IPS-18c (cell line): ENCODE measurements around the gene LCE1E.

Experiments used
- H3K4me3 ChIP-seq: 2 replicates; pipeline ENCODE4 v1.7.0; 2013; ENCODE audit warnings: low read depth, mild to moderate bottlenecking, low read length, moderate library complexity; ENCODE audit not compliant: insufficient read depth
- H3K9me3 ChIP-seq: one replicate; pipeline ENCODE4 v1.6.1; 2013; ENCODE audit warnings: mild to moderate bottlenecking, low read length, moderate library complexity; ENCODE audit not compliant: control insufficient read depth, insufficient read depth

Gene LCE1E

GRCh38 chr1:152768847-152769533, 17.1 kb upstream of the LCE1E start:
- Histone ChIP-seq H3K9me3 (peaks cover 14% of the 10 kb centered on the region), H3K4me3 (no peak overlapping the region)

- H3K4me3 ChIP-seq: no peak overlapping the region
- H3K9me3 ChIP-seq: peaks cover 11% of the 10 kb centered on the region
Observed at GRCh38 chr1:152770411-152770810, 15.6 kb upstream of the LCE1E start.

- H3K4me3 ChIP-seq: no peak within 1 kb of the TSS
- H3K9me3 ChIP-seq: peaks cover 8% of the 10 kb centered on the region
Observed at GRCh38 chr1:152774875-152775274, 11.2 kb upstream of the LCE1E start, which contains the start of gene LCE1F. TSS of gene LCE1F (plus strand) at chr1:152775140. CDS start at chr1:152776372, 1,232 bp downstream.

- H3K4me3 ChIP-seq: no peak overlapping the region
- peaks cover 8% of the 10 kb centered on the region for H3K9me3 ChIP-seq
Observed at GRCh38 chr1:152776361-152776760, 9.7 kb upstream of the LCE1E start.

GRCh38 chr1:152777510-152778137, 8.4 kb upstream of the LCE1E start:
- H3K9me3 ChIP-seq: peaks cover 8% of the 10 kb centered on the region

GRCh38 chr1:152783095-152783494, 3.0 kb upstream of the LCE1E start:
- Histone ChIP-seq H3K9me3 (peaks cover 9% of the 10 kb centered on the region), H3K4me3 (no peak overlapping the region)

More at GRCh38 chr1:152777510-152778137, 8.4 kb upstream of the LCE1E start:
- H3K4me3 ChIP-seq: no peak overlapping the region

GRCh38 chr1:152795686-152796085, 9.6 kb downstream of the LCE1E start:
- H3K4me3 ChIP-seq: no peak overlapping the region
- no peaks in the 10 kb centered on the region for H3K9me3 ChIP-seq

- Histone ChIP-seq H3K9me3 (no peaks in the 10 kb centered on the region), H3K4me3 (no peak within 1 kb of the TSS)
Observed at GRCh38 chr1:152796421-152796820, 10.4 kb downstream of the LCE1E start, which contains the start of gene LCE1D. TSS of gene LCE1D (plus strand) at chr1:152796721. CDS start at chr1:152797795, 1,074 bp downstream.

GRCh38 chr1:152801333-152801732, 15.3 kb downstream of the LCE1E start:
- peaks cover 3% of the 10 kb centered on the region for H3K9me3 ChIP-seq

GRCh38 chr1:152806576-152806975, 20.5 kb downstream of the LCE1E start, which contains the start of gene LCE1C:
TSS of gene LCE1C (minus strand) at chr1:152806651. CDS start at chr1:152805478, 1,173 bp downstream.
- peaks cover 5% of the 10 kb centered on the region for H3K9me3 ChIP-seq
- no peak within 1 kb of the TSS for H3K4me3 ChIP-seq

More at GRCh38 chr1:152801333-152801732, 15.3 kb downstream of the LCE1E start:
- no peak overlapping the region for H3K4me3 ChIP-seq

GRCh38 chr1:152811050-152811449, 25.0 kb downstream of the LCE1E start:
- Histone ChIP-seq H3K9me3 (peaks cover 11% of the 10 kb centered on the region), H3K4me3 (no peak overlapping the region)

- H3K9me3 ChIP-seq: peaks cover 11% of the 10 kb centered on the region
- H3K4me3 ChIP-seq: no peak within 1 kb of the TSS; the same call in 1 of the 2 replicates
Observed at GRCh38 chr1:152811671-152812070, 25.6 kb downstream of the LCE1E start, which contains the start of gene LCE1B. TSS of gene LCE1B (plus strand) at chr1:152811971. CDS start at chr1:152812447, 476 bp downstream.

GRCh38 chr1:152817309-152817708, 31.3 kb downstream of the LCE1E start:
- Histone ChIP-seq H3K9me3 (peaks cover 10% of the 10 kb centered on the region), H3K4me3 (no peak overlapping the region)

GRCh38 chr1:152823294-152823693, 37.2 kb downstream of the LCE1E start:
- no peak overlapping the region for H3K4me3 ChIP-seq
- H3K9me3 ChIP-seq: peaks cover 9% of the 10 kb centered on the region

- Histone ChIP-seq H3K9me3 (peaks cover 9% of the 10 kb centered on the region), H3K4me3 (no peak overlapping the region)
Observed at GRCh38 chr1:152824964-152825363, 38.9 kb downstream of the LCE1E start.

GRCh38 chr1:152827173-152827572, 41.1 kb downstream of the LCE1E start, which contains the start of gene LCE1A:
TSS of gene LCE1A (plus strand) at chr1:152827473. CDS start at chr1:152827473, 0 bp downstream.
- no peak within 1 kb of the TSS for H3K4me3 ChIP-seq
- H3K9me3 ChIP-seq: peaks cover 9% of the 10 kb centered on the region

GRCh38 chr1:152836870-152837269, 50.8 kb downstream of the LCE1E start:
- Histone ChIP-seq H3K9me3 (peaks cover 2% of the 10 kb centered on the region), H3K4me3 (no peak overlapping the region)
